ENCODE measurements around the gene GSTCD. TPM values are rescaled to one million over a fixed set of nuclear protein-coding genes. Genes with fewer than 3 reads are reported as not detected.

Gene GSTCD
- 10 to 100 TPM; 24.7 to 30.6 TPM for total RNA-seq
- polyA plus RNA-seq (2013, experiment 1 of 2): 24.0 TPM
- polyA plus RNA-seq (2013, experiment 2 of 2): 25.8 TPM
- long read RNA-seq, experiment 1, full-length matches to known transcripts: 3 of 10 reads
- long read RNA-seq, experiment 1, partial matches to known transcripts: 1 of 10 reads
- long read RNA-seq, experiment 1, other reads (novel, unspliced or antisense): 6 of 10 reads
- long read RNA-seq, experiment 2, full-length matches to known transcripts: 13 of 28 reads
- long read RNA-seq, experiment 2, partial matches to known transcripts: 7 of 28 reads
- long read RNA-seq, experiment 2, other reads (novel, unspliced or antisense): 8 of 28 reads
- long read RNA-seq, experiment 3, full-length matches to known transcripts: 29 of 46 reads
- long read RNA-seq, experiment 3, partial matches to known transcripts: 8 of 46 reads
- long read RNA-seq, experiment 3, other reads (novel, unspliced or antisense): 9 of 46 reads
- long read RNA-seq, experiment 4, partial matches to known transcripts: 5 of 10 reads
- long read RNA-seq, experiment 4, other reads (novel, unspliced or antisense): 4 of 10 reads

- Mint-ChIP-seq H3K4me1 (peaks cover 14% of the 10 kb centered on the region), H3K4me3 (peak within 1 kb of the TSS; percentile 90), H3K36me3 (ENCODE audit: low read depth) (peaks cover 5% of the 10 kb centered on the region), H3K9me3 (no peaks in the 10 kb centered on the region), H3K27ac (peak within 1 kb of the TSS; percentile 96), H3K27me3 (ENCODE audit: insufficient read depth) (no peaks in the 10 kb centered on the region)
- Histone ChIP-seq H3K27ac (ENCODE audit: low read depth, low read length) (peak within 1 kb of the TSS; percentile 87), H3K4me3 (ENCODE audit: low read length) (peak within 1 kb of the TSS; percentile 94), H3K4me1 (ENCODE audit: control insufficient read depth, insufficient read depth, low read length) (no peaks in the 10 kb centered on the region), H3K9ac (ENCODE audit: extremely low read depth, low read length, poor library complexity, severe bottlenecking) (peak within 1 kb of the TSS; percentile 79), H3K36me3 (ENCODE audit: control insufficient read depth, insufficient read depth, low read length) (no peaks in the 10 kb centered on the region), H3K9me3 (ENCODE audit: control insufficient read depth, low read length) (peaks cover 10% of the 10 kb centered on the region), H3K27me3 (ENCODE audit: control insufficient read depth, insufficient read depth, low read length, poor library complexity, severe bottlenecking) (no peaks in the 10 kb centered on the region)
- 0% methylated on average over 14 to 63 of the region's 63 CpGs for WGBS, 2 experiments (ENCODE audit: insufficient coverage in 1 of 2, insufficient read length in 1 of 2)
- peak; percentile 97 for DNase-seq
- no peak for TF ChIP-seq CTCF (conservative IDR thresholded peaks at IDR 0.05)
These were observed at the start of gene GSTCD, which contains the start of gene INTS12 for GRCh38 chr4:105708181-105709080. Gene GSTCD, plus strand, starts transcription at chr4:105708784. Its CDS starts 8,830 bp downstream, at chr4:105717614. Gene INTS12, minus strand, starts transcription at chr4:105708689. Its CDS starts 8,684 bp downstream, at chr4:105700005.

- Histone ChIP-seq H3K4me1 (ENCODE audit: control insufficient read depth, insufficient read depth, low read length) (no peaks in the 10 kb centered on the region), H3K9me3 (ENCODE audit: control insufficient read depth, low read length) (no peaks in the 10 kb centered on the region), H3K27ac (ENCODE audit: low read depth, low read length) (no peak overlapping the region), H3K36me3 (ENCODE audit: control insufficient read depth, insufficient read depth, low read length) (no peaks in the 10 kb centered on the region), H3K4me3 (ENCODE audit: low read length) (no peak overlapping the region), H3K27me3 (ENCODE audit: control insufficient read depth, insufficient read depth, low read length, poor library complexity, severe bottlenecking) (no peaks in the 10 kb centered on the region), H3K9ac (ENCODE audit: extremely low read depth, low read length, poor library complexity, severe bottlenecking) (no peak overlapping the region)
- Mint-ChIP-seq H3K4me3 (no peak overlapping the region), H3K27me3 (ENCODE audit: insufficient read depth) (peaks cover 10% of the 10 kb centered on the region), H3K27ac (no peak overlapping the region), H3K4me1 (no peaks in the 10 kb centered on the region), H3K36me3 (ENCODE audit: low read depth) (no peaks in the 10 kb centered on the region), H3K9me3 (no peaks in the 10 kb centered on the region)
- 92 to 96% methylated on average over 4 of the region's 6 CpGs for WGBS, 2 experiments (ENCODE audit: insufficient coverage in 1 of 2, insufficient read length in 1 of 2)
- TF ChIP-seq CTCF (conservative IDR thresholded peaks at IDR 0.05): no peak
- DNase-seq: no peak
These were observed 49.4 kb upstream of the GSTCD start for GRCh38 chr4:105659190-105659589.

GRCh38 chr4:105661028-105661427 lies 47.6 kb upstream of the GSTCD start:
- Histone ChIP-seq H3K4me1 (ENCODE audit: control insufficient read depth, insufficient read depth, low read length) (no peaks in the 10 kb centered on the region), H3K27ac (ENCODE audit: low read depth, low read length) (no peak overlapping the region), H3K4me3 (ENCODE audit: low read length) (no peak overlapping the region), H3K36me3 (ENCODE audit: control insufficient read depth, insufficient read depth, low read length) (no peaks in the 10 kb centered on the region), H3K9ac (ENCODE audit: extremely low read depth, low read length, poor library complexity, severe bottlenecking) (no peak overlapping the region), H3K9me3 (ENCODE audit: control insufficient read depth, low read length) (no peaks in the 10 kb centered on the region), H3K27me3 (ENCODE audit: control insufficient read depth, insufficient read depth, low read length, poor library complexity, severe bottlenecking) (no peaks in the 10 kb centered on the region)
- no peak for TF ChIP-seq CTCF (conservative IDR thresholded peaks at IDR 0.05)
- no peak for DNase-seq
- H3K4me3 Mint-ChIP-seq: no peak overlapping the region
- peaks cover 3% of the 10 kb centered on the region for H3K27me3 Mint-ChIP-seq (ENCODE audit: insufficient read depth)
- no peak overlapping the region for H3K27ac Mint-ChIP-seq
- 98% methylated on average over 3 of the region's 3 CpGs; no CpG with 5 or more reads in 1 of the 2 experiments for WGBS, 2 experiments (ENCODE audit: insufficient coverage in 1 of 2, insufficient read length in 1 of 2)
- H3K36me3 Mint-ChIP-seq (ENCODE audit: low read depth): no peaks in the 10 kb centered on the region
- no peaks in the 10 kb centered on the region for H3K4me1 Mint-ChIP-seq
- H3K9me3 Mint-ChIP-seq: no peaks in the 10 kb centered on the region
